Measurements from ENCODE around the gene HHIPL1.

The HHIPL1 gene

DNA sequence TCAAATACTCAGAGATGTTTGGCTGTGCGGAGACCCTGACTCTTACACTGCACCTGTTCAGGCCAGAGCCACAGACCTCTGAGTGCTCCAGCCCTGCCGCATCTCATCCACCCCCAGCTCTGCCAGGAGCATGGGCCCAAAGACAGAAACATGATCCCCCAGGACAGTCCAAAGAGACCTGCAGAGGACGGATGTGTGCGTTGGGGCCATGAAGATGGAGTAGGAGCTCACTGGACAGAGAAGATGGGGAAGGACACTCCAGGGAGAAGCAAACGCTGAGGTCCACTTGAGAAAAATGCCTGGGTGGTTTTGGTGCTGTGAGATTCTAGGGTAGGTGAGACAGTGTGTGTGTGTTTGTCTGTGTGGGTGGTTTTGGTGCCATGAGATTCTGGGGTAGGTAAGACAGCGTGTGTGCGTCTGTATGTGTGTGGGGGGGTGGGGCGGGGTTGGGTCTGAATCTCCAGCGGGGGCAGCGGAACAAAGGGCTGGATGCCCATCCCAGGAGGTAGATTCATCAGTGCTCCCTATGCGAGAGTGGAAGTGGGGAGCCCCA, 818 bp upstream of the HHIPL1 start:
- TF ChIP-seq, protein P1, sequence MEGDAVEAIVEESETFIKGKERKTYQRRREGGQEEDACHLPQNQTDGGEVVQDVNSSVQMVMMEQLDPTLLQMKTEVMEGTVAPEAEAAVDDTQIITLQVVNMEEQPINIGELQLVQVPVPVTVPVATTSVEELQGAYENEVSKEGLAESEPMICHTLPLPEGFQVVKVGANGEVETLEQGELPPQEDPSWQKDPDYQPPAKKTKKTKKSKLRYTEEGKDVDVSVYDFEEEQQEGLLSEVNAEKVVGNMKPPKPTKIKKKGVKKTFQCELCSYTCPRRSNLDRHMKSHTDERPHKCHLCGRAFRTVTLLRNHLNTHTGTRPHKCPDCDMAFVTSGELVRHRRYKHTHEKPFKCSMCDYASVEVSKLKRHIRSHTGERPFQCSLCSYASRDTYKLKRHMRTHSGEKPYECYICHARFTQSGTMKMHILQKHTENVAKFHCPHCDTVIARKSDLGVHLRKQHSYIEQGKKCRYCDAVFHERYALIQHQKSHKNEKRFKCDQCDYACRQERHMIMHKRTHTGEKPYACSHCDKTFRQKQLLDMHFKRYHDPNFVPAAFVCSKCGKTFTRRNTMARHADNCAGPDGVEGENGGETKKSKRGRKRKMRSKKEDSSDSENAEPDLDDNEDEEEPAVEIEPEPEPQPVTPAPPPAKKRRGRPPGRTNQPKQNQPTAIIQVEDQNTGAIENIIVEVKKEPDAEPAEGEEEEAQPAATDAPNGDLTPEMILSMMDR (IDR thresholded peaks at IDR 0.05; ENCODE audit: insufficient read depth, low read depth, low read length, missing control alignments), result no peak
- no peak overlapping the region for H3K4me3 ChIP-seq (ENCODE audit: low read depth, low read length)
- DNase-seq (ENCODE audit: low read depth), result no peak

DNA sequence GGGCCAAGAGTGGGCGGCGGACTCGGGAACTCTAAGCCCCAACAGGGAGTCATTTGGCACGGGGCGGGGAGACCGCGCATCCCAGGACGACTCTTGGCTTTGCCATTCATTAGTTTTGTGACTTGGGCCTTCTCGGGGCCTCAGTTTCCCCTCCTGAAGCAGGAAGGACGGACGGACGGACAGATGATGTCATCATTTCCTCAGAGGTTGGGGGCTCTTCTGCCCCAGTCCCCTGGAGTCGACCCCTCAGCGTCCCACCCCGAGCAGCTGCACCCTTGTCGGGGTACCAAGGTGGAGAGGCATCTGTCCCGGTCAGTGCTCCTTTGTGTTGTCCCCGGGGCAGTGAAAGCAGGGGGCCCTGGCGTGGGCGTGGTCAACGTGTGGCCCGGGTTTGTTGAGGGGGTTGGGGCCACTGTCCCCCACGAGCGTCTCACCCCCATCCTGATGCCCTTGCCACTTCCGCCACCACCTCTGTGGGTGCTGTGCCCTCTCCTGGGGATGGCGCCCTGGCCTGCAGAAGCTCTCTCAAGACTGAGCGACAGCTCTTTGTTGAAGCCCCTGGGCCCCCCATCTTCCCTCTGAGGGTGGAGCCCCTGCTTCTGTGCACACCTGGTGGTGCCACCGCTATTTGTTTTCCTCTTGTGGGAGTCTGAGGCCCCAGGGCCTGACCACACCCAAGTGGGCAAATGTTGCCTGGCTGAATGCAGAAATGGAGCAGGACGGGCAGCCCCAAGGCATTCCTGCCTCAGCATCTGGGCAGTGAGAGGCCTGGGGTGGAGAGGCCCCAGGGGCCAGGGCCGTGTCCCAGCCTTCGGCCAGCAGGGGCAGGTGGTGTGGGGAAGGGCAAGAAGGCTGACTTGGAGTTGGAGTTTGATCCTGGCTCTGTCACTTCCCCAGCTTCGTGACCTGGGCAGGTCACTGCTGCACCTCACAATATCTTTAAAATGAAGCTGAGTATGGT, 896 bp downstream of the HHIPL1 start:
- TF ChIP-seq, protein P1 (IDR thresholded peaks at IDR 0.05; ENCODE audit: insufficient read depth, low read depth, low read length, missing control alignments), result no peak
- H3K4me3 ChIP-seq (ENCODE audit: low read depth, low read length), result no peak overlapping the region
- DNase-seq (ENCODE audit: low read depth), result no peak

DNA sequence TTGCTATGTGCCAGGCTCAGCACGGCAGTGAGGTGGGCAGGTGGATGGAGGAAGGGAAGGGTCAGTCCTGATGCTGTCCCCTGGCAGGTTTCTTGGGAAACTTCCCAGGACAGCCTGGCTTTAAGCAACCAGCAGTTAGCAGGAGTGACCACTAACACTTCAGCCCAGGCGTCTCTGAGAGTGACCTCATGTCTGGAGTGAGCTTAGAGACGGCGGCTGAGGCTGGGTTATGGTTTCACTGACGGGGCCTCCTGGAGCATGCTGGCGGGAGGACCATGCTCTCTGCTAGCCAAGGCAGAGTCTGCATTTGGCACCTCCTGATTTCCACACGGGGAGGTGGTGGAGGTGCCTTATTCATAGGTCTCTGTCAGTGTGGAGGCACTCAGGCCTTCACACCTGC, 2.5 kb downstream of the HHIPL1 start:
- no peak overlapping the region for H3K4me3 ChIP-seq (ENCODE audit: low read depth, low read length)
- no peak for DNase-seq (ENCODE audit: low read depth)

DNA sequence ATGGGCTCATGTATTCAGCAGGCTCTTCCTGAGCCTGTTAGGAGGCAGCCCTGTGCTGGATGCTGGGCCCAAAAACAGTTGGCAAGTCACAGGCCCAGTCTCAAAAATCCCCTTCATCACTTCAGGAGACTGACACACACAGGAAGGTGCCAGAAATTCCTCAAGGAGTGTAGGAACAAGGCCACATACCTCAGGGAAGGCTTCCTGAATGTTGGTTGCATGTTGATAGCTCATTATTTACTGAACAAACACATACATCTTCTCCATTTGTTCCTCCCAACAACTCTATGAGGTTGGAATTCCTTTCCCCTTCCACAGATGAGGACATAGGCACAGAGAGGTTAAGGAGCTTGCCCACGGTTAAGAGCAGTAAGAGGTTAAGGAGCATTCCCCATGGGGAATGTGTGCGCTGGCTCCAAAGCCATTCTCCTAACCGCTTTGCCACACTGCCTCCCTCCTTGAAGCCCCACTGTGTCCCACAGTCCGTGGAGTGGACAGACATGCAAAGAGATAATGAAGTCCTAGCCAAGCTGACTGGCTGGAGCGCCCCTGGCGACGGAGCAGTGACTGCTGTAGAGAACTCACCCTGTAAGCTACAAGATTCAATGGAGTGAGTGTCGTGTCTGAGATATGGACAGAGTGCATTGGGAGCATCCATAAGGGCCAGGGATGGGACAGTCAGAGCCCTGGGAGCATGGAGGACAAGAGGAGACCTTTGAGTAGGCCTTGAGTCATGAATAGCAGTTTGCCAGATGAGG, 3.3 kb downstream of the HHIPL1 start:
- TF ChIP-seq, protein P1 (IDR thresholded peaks at IDR 0.05; ENCODE audit: insufficient read depth, low read depth, low read length, missing control alignments), result no peak
- no peak overlapping the region for H3K4me3 ChIP-seq (ENCODE audit: low read depth, low read length)
- DNase-seq (ENCODE audit: low read depth), result no peak

More for the DNA sequence above, 2.5 kb downstream of the HHIPL1 start:
- TF ChIP-seq, protein P1 (IDR thresholded peaks at IDR 0.05; ENCODE audit: insufficient read depth, low read depth, low read length, missing control alignments), result no peak

DNA sequence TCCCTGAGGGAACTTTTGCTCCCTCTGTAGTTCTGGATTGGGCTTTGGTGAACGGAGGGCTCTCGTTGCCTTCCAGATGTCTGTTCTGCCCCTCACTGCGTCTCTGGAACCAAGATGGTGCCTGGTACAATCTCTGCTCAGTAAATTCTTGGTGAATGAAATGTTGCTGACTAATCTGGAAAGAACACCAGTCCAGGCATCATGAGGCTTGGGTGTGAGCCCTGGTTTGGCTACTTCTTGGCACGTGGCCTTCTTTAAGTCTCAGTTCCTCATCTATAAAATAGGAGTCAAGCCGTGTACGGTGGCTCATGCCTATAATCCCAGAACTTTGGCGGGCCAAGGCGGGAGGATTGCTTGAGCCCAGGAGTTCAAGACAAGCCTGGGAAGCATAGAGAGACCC, 4.3 kb downstream of the HHIPL1 start:
- DNase-seq (ENCODE audit: low read depth), result no peak

DNA sequence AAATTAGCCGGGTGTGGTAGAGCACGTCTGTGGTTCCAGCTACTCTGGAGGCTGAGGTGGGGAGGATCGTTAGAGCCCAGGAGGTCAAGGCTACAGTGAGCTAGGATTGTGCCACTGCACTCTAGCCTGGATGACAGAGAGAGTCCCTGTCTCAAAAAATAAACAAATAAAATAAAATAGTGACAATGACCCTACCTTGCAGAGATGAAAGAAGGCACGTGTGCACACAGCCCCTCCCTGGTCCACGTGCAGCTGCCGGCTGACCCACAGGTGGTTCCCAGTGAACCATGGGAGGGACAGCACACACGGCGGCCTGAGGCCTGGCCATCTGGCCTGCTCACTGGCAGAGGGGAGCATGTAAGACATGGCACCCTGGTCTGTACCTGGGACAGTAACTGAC, 4.7 kb downstream of the HHIPL1 start:
- H3K4me3 ChIP-seq (ENCODE audit: low read depth, low read length), result no peak overlapping the region
- TF ChIP-seq, protein P1 (IDR thresholded peaks at IDR 0.05; ENCODE audit: insufficient read depth, low read depth, low read length, missing control alignments), result no peak
- DNase-seq (ENCODE audit: low read depth), result no peak

More for the DNA sequence above, 4.3 kb downstream of the HHIPL1 start:
- TF ChIP-seq, protein P1 (IDR thresholded peaks at IDR 0.05; ENCODE audit: insufficient read depth, low read depth, low read length, missing control alignments), result no peak
- no peak overlapping the region for H3K4me3 ChIP-seq (ENCODE audit: low read depth, low read length)

Data from GM12865 (cell line).